GM21447 (cell line): ENCODE measurements around the gene AGMO.
"Not testable (repeated sequence)": the region's sequence is repeated elsewhere in the genome, so short reads cannot be mapped to it uniquely, and the experiment has no call there.

Experiments used
- ATAC-seq: cut with Tn5 transposase; IDR thresholded peaks from one replicate; pipeline ENCODE4 v1.9.1; 2021; ENCODE audit not compliant: unreplicated experiment

Gene AGMO

DNA sequence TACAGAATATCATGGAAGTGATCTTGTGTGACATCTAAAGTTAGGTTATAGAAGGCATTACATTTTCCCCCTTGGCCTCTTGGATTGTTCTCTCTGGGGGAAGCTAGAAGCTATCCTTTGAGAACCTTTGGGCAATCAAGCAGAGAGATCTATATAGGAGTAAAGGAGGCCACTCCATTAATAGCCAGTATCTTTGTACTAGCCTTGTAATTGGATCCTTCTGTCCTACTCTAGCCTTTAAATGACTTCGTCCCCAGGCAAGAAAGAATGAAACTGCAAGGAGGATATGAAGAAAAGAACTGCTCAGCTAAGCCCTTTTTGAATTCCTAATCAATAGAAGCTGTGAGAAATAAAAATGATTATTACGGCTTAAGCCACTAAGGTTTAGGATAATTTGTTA is 230.9 kb downstream of the AGMO start:
- no peak for ATAC-seq

DNA sequence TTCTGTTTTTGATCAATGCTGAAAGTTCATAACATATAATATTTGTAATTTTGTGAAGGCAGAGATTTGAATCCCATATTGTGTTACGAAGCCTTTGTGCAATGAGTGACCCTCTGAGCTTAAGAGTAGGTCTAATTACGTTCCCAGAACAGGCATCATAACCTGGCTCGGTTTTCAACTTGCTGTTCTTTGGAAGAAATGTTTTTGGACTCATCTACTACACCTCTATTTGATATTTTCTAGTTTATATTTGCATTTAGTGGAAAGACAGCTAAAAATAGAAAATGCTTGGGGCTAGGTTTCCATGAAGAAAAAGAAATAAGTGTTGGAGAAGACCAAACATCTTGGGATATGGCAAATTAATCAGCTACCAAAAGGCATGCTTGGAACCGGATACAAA is 234.8 kb downstream of the AGMO start:
- no peak for ATAC-seq

DNA sequence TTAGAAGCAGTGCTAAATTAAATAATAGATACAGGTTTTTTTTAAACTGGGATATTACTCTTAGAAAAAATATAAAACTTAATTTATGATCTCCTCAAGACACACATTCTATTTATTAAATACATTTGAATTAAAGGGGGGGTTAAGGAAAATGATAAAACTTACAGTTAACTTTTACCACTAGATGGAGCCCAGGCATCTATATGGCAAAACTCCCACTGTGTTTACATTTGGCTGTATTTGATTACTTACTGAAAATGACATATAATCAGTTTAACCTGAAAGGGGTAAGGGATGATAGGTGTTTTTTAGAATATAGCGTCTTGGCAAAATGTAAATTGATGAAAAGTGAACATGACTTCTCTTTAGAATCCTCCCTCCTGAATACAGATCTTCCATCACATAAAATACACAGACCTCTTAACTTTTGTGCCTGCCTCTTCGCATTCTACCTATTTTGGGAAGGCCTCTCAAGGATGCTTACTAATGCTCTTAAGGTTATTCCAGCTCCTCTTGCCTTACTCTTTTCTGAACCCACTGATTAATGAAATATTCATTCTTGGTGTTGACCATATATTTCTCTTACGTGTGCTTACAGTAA is 235.7 kb downstream of the AGMO start:
- no peak for ATAC-seq

DNA sequence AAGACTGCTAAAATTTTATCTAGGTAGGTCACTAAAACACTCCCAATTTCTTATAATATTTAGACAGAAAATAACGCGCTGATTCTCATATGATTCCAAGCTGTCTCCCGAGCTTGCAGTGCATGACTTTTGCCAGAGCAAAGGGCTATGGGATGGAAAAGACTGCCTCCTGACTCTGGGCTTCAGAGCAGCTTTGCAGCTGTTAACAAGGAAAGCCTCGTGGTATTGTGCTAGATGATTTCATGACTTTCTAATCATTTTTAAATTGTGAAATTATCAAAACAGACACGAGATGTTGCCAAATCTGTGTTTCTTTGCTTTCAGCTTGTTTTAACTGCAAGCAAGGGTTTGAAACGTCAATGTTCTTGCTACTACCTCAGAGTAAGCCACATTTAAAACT is 238.3 kb downstream of the AGMO start:
- ATAC-seq = no peak

DNA sequence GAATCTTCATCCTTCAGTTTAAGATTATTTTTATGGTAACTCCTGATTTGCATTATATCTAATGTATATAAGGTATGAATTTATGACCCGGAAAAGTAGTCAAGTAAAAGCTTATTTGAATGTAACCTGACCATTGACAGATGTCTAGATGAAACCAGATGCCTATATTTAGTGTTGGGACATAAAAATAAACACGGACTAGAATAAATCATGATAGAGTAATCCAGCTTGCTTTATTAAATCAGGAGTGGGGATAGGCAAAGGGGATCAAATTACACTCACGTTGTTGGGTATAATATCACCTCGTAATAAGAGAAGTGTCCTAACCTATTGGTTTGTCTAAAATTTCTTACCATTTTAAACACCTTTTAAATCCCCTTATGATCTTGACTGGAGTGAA is 244.6 kb downstream of the AGMO start:
- ATAC-seq = no peak

DNA sequence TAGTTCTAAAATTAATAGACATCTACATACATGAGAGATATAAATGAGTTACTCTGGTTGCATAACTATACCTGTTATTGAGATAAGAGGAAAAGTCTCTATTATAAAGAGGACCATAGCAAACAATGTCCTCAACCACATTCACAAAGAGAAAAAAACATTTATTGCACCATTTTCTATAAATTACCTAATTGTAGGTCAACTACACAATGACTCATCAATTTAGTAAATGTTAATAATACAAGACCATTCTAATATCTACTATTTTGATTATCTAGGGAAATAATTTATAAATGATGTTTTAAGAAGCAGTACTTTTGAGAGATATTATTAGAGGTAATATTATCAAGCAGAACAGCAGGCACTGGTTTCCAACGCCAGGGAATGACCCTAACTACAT is 246.1 kb downstream of the AGMO start:
- ATAC-seq = no peak

DNA sequence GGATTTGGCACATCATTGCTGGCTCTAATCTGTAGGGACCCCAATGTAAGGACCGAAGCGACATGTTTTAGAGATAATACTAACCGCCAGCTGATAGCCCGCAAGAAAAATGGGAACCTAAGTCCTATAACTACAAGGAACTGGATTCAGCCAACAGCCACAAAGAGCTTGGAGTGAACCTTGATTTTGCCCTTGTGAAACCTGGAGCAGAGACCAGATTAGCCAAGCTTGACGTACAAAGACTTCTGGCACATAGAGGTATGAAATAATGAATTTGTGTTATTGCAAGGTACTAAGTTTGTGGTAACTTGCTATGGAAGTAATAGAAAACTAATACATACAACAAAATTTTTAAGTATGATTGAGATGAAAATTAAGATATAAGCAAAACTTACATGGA is 246.9 kb downstream of the AGMO start:
- ATAC-seq = no peak

DNA sequence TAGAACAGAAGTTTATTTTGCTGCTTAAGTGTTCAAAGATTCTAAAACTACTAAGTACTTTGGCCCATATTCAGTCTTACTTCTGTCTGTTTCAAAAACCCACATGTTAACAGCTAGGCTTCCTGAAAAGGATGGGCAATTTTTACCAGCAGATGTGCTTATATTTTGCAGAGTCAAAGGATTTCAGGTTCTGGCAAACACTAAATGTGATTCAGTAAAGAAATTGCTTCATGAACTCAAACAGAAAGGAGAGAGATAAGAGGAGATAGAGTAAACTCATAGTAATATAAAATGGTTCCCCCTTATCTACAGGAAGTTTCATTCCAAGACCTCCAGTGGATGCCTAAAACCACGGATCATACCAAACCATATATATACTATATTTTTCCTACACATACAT is 248.5 kb downstream of the AGMO start:
- no peak for ATAC-seq

DNA sequence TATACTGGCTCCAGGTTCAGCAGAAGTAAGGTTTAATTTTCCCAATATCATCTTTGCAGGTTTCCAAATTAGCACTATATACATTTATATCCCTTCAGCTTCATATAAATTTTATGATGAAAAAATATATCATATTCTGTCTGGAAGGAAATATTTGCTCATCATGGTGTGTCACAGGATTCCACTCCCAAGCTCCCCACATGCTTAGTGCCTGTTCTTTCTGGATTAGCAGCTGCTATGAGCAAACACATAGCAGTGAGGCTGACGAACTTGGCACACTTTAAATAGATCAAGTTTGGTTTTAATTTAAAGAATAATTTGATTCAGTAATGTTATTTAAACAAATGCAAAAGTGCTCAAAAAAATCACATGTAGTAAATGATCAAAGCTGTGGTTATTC is 251.9 kb downstream of the AGMO start:
- no peak for ATAC-seq

DNA sequence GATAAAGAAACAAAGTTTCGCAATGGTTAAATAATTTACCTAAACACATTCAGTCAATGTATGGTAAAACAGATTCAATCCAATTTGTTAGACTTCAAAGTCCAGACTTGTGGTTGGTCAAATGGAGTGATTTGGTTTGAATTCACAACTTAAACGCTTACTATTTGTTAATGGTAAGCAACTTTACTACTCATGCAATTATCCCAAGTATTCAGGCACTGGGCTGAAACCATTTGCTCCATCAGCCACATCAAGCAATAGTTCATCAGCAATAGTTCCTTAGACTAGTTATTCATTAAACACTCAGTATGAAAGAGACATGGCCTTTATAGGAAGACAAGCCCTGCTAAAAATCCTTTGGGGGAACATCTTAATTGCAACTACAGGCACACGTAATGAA is 253.0 kb downstream of the AGMO start:
- ATAC-seq = no peak

DNA sequence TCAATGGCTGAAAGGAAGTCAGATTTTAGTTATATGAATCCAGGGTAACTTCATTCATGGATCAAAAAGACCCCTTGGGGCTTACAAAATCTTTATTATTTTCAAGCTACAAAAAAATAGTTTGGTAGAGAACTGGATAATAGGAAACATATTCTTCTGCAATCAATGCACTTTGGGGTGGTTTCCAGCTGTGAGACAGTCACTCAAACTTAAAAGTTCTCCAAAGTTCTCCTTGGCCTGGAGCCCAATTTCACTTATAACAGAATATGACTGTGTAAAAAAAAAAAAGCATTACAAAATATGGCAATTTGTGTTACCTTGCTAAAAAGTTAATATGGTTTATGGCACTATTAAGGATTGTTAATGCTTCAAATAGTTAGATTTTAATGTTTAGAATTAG is 255.5 kb downstream of the AGMO start:
- no peak for ATAC-seq

DNA sequence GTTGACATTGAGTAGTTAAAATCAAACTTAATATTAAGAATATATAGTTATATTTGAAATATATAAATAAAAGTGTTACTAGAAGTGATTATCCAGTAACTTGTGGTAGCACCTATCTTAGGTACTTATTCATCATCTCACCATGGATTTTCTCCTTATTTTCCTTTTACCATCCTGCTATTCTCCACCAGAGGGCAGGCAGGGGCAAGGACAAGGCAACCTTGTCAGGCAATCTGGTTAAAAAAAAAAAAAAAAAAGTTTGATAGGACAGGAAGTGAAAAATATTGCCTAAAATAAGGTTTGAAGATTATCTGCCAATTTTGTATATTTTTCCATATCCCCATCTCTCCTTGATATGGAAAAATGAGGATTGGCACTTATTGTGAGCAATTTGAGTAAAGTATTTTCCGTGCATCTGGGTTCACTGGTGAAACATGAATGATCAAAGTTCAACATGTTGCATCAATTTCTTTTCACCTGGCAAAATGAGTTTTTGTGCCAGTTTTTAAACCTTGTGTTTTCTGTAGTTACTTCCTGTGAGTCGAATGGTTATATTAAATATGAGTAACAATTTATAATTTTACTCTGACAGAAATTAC is 256.7 kb downstream of the AGMO start:
- peak; percentile 51 for ATAC-seq

DNA sequence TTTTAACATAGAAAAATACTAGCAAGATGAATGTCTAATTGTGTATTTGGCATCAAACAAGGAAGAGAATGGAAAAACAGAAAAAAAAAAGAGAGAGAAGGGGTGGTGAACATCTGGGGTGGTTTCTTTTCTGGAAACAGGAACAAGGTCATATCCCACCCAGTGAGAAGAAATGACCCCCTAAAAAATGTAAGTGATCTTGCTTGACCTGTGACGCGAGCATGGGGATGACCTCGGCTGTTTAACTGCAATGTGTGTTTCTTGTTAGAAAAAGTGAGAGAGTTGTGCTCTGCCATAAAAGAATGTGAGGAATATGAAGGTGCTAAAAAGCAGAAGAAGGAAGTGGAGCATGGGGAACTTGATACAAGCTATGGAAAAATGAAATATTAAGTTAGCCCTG is 258.5 kb downstream of the AGMO start:
- ATAC-seq = no peak

DNA sequence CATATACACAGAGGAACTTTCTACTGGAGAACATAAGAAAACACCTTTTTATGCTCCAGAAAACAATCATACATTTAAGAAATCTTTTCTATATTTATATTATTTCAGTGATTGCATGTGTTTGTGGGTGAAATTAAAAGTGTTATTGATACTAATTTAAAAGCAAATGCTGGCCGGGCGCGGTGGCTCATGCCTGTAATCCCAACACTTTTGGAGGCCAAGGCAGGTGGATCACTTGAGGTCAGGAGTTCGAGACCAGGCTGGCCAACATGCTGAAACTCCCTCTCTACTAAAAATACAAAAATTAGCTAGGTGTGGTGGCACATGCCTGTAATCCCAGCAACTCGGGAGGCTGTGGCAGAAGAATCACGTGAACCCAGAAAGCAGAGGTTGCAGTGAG is 260.8 kb downstream of the AGMO start:
- not testable (repeated sequence) for ATAC-seq

DNA sequence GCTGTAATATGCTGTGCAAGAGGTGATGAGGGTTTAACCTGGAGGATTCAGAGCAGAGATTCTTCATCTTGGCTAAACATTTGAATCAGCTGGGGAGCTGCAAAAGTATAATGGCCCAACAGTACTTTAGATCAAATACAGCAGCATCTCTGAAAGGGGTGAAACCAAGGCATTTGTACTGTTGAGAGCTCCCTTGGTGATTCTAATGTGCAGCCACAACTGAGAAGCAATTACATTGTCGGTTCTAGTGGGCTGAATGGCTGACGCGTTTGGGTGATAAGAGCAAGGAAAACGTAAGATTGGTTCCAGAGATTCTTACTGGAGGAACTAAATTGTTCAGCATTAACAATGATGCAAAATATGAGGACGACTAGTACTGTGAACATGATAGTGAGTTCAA is 269.7 kb downstream of the AGMO start:
- no peak for ATAC-seq

DNA sequence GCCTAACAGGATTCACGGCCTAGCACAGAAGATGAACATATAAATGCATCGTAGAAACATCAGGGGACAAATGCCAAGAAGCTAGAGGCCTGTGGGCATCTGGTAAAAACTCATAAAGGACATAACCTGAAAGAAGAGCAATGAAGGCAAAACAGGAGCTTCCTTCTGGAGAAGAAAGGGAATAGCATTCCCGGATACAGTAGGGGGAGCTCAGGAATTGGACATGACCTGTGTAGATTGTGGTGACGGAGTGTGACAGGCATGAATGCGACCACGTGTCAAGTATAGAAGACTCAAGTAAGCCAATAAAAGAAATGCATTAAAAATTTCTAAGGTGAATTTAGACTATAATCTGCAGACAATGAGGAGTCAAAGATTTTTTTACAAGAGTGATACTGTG is 270.1 kb downstream of the AGMO start:
- no peak for ATAC-seq

DNA sequence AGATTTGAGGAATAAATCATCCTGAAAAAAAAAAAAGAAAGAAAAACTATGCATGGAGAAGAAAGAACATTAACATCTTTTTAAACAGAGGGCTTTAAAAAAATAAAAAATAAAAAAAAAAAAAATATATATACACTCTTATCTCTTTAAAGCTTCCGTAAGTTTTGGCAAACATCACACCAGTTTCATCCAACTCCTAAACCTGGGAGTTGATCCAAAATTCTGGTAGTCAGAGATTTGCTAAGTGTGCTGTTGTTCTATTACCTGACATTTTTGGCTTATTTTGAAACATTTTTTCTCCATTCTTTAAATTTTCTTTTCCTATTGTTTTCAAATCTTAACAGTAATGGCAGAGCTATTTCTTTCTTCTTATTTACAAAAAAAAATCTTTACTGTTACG is 273.1 kb downstream of the AGMO start:
- ATAC-seq = no peak

DNA sequence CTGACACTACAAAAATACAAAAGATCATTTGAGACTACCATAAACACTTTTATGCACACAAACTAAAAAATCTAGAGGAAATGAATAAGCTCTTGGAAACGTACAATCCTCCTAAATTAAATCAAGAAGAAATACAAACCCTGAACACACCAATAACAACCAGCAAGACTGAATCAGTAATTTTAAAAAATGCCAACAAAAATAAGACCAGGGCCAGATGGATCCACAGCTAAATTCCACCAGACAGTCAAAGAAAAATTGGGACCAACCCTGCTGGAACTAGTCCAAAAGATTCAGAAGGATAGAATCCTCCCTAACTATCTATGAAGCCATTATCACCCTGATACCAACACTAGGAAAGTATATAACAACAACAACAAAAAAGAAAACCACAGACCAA is 277.4 kb downstream of the AGMO start:
- no peak for ATAC-seq

DNA sequence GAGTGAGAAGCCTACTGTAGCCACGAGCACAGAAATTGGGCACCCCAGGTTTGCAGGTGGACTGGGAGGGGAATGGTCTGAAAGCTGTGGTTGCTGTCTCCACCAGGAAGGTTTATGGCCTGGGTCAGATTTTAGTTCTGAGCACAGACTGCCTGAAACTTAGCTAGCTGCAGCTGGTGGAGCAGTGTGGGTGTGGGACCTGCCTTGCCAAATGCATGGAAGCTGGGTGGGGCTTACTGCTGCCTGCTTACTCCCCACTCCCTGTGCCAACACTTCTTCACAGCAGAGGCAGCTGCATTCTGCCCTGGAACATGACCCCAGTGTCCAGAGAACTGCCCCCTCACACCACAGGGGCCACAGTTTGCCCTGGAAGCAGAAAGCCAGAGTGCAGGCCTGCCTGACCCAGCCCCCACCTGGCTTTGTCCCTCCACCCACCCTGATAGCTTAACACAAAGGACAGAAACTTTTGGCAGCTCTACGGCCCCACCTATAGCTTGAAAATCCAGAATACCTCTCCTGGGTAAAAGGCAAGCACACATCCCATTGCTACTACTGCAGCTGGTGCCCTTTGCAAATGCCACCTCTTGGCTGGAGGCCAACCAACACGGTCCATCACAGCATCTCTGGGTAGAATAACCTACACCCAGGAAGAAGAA is 281.6 kb downstream of the AGMO start:
- no peak for ATAC-seq

DNA sequence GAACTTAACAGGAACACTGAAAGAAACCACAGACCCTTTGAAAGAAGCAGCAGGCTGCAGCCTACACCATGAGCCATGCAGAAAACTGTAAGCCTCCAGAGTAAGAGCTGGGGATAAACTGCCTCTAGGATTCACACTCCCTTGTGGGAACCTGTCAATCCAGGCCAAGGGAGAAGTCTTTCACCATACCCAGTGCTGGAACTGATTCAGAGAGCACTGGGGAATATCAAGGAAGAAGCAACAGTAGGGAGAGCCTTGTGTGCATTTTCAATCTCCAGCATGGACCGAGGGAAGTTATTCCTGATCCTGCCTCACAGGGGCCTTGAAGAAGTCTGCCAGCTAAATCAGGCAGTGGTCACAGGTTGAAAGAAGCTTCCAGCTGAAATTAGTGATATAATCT is 282.2 kb downstream of the AGMO start:
- ATAC-seq = no peak

DNA sequence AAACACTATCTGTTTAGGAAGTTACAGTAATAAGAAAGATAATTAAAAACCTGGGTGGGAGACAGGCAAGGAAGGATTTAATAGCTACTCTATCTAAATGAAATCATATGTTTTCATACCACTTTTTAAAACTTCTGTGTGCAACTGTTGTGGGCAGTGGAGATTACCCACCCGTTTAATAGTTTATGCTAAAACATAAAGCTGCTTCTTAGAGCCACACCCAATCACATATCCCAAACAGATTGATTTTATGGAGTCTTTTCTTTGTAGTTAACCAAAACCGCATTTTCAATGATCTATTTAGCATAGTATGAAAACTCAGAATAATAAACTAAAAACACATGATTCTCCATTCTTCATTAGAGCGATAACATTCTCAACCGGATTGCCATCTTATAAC is 304.1 kb downstream of the AGMO start:
- no peak for ATAC-seq

DNA sequence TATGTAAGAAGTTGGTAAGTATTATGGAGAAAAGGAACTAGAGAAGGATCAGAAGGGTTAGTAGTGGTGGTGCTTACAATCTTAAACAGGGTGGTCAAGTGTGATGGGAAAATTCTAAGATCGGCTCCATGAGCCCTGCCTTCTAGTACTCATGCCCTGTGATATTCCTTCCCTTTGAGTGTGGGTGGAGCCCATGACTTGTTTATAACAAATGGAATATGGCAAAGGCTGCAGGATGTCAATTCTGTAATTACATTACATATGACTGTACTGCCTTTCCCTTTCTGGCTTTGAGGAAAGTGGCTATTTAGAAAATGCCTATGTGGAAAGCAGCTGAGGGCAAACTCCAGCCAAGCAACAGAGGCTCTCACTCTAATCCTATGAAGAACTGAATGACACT is 309.6 kb downstream of the AGMO start:
- ATAC-seq = no peak

DNA sequence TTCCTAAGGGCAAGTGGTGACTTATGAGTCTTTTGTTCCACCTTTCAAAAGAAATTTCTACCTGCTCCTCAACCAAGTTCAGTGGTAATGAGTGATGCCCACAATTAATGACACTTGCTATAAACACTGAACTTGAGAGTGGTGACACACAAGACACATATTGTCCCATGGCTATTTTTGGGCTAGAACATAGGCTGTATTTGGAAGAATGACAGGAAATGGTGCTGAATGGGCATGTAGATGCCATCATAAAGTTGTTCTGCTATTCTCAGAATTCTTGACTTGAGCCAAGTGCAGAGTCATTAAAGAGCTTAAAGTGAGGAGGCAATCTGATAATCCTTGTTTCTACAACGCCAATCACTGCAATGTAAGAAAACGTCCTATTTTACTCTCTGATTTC is 313.3 kb downstream of the AGMO start:
- ATAC-seq = no peak
